NAMALWA (cell line): Measurements from ENCODE around the gene URM1.

Source experiments
- DNase-seq: peaks from one replicate; pipeline ENCODE4 v3.0.0-alpha.2; 2015; ENCODE audit warnings: low spot score

Gene URM1

DNA sequence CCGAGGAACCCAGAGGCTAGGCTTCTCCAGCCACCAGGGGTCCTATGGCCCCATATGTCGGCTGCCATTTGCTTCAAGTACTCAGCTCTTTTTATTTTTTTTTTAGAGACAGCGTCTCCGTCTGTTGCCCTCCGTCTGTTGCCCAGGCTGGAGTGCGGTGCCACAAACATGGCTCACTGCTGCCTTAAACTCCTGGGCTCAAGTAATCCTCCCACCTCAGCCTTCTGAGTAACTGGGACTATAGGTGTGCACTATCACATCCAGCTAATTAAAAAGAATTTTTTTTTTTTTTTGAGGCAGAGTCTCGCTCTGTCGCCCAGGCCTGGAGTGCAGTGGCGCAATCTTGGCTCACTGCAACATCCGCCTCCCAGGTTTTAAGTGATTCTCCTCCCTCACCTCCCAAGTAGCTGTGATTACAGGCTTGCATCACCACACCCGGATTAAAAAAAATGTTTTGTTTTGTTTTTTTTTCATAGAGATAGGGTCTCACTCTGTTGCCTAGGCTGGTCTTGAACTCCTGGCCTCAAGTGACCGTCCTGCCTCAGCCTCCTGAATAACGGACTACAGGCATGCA, 58.4 kb downstream of the URM1 start:
- no peak for DNase-seq

DNA sequence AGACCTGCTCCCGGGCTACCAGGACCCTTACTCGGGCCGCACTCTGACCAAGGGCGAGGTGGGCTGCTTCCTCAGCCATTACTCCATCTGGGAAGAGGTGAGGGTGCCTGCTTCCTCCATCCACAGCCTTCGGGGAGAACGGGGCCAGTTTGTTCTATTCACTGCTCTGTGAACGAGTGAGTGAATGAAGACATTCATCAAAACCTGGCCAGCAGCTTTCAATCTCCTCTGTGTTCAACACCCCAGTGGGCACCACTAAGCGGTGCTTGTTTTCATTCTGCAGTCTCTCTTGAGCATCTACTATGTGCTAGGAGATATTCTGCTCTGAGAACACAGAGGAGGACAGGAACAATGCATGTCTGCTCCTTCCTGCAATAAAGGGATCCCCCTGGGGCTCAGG, 60.0 kb downstream of the URM1 start:
- no peak for DNase-seq

DNA sequence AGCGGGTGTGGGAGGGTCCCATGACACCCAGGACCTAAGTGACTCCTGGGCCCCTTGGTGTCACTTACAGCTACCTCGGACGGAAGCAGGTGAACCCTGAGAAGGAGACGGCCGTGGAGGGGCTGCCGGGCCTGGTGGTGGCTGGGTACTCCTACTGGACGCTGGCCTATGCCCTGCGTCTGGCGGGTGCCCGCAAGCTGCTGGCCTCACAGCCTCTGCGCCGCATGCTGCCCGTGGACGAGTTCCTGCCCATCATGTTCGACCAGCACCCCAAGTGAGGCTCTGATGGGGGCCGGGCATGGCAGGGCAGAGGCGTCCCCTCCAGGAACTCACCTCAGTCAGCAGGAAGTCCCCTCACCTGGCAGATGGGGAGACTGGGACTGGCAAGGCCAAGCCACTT, 63.2 kb downstream of the URM1 start:
- DNase-seq = no peak

DNA sequence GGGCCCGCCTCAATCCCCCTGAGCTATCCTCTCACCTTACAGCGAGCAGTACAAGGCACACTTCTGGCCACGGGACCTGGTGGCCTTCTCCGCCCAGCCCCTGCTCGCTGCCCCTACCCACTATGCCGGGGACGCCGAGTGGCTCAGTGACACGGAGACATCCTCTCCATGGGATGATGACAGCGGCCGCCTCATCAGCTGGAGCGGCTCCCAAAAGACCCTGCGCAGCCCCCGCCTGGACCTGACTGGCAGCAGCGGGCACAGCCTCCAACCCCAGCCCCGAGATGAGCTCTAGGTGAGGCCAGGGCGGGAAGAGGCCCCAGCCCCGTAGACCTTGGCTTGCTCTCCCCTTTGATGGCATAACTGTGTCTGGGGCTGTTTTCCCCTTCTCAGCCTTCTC, 64.4 kb downstream of the URM1 start:
- DNase-seq = no peak

DNA sequence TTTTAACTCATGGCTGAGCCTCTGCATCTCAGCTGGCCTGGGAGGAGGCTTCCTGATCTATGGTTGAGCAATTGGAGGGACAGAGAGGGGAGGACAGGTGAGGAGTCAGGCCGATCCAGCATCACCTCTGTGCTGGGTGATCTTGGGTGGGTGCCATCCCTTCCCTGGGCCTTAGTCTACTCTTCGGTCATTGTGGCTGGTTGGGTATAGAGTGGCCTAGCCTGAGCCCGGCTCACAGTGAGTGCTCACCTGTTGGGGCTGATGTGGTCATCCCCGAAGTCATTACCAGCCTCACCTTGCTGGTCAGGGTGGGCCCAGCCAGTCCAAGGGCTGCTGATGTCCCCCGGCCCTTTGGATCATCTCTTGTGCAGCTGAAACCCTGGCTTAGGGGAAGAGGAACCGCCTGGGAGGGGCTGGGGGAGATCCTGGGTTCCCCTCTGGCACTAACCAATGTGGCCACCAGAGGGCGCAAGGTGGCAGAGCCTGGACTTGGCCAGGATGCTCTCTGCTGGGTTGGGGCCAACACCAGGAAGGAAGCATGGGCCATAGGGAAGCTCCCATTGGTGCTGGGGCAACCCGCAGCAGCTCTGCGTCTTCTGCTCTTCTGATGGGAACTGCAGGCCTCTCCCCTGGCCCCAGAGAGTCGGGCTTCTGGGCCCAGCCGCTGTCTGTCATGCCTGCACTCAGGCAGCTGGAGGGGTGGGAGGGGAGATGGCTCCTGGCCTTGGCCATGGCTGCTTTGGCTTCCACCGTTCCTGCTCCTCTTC, 67.4 kb downstream of the URM1 start:
- peak; percentile 82 for DNase-seq

DNA sequence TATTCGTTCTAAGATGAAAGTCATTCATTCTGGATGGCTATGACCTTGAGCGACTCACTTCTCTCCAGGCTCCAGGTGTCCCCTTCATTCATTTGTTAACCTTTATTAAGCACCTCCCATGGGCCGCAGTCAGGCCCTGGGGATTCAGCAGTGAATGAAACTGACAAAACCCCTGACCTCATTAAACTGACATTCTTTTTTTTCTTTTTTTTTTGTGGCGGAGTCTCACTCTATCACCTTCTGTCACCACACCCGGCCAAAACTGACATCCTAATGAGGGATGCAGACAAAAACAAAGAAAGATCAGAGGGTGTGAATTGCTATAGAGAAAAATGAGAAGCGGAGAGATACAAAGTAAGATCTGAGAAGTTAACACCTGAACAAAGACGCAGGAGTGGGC, 68.1 kb downstream of the URM1 start:
- no peak for DNase-seq
